Tibial nerve (tissue), 4 donors: ENCODE data around the gene TRIM6.

Source experiments
- EP300 ChIP-seq, 2 donors: sonication (generic); formaldehyde crosslinking; IDR thresholded peaks; one replicate each; pipeline ENCODE4 v1.6.1; 2017; ENCODE audit warnings: antibody characterized with exemption in 2 of 2, mild to moderate bottlenecking in 1 of 2
- POLR2A ChIP-seq, 2 donors: fragments of 450-650 bp; IDR thresholded peaks; one replicate each; pipeline ENCODE4 v1.6.1; 2017; ENCODE audit warnings: antibody characterized with exemption in 2 of 2, mild to moderate bottlenecking in 2 of 2, moderate library complexity in 2 of 2
- TF ChIP-seq, protein P1 (sequence below), 5 experiments: fragments of 200-600 bp in 3 of 5; fragments of 450-650 bp in 2 of 5; sonication (generic) in 3 of 5; IDR thresholded peaks; one replicate each; pipeline ENCODE4 v1.5.1; 2016 to 2019; ENCODE audit warnings: antibody characterized with exemption in 5 of 5, mild to moderate bottlenecking in 3 of 5, moderate library complexity in 2 of 5

DNA sequence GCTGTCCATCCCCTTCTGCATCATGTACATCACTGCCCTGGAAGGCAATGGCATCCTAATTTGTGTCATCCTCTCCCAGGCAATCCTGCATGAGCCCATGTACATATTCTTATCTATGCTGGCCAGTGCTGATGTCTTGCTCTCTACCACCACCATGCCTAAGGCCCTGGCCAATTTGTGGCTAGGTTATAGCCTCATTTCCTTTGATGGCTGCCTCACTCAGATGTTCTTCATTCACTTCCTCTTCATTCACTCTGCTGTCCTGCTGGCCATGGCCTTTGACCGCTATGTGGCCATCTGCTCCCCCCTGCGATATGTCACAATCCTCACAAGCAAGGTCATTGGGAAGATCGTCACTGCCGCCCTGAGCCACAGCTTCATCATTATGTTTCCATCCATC, 15.4 kb upstream of the TRIM6 start:
- TF ChIP-seq, protein P1, sequence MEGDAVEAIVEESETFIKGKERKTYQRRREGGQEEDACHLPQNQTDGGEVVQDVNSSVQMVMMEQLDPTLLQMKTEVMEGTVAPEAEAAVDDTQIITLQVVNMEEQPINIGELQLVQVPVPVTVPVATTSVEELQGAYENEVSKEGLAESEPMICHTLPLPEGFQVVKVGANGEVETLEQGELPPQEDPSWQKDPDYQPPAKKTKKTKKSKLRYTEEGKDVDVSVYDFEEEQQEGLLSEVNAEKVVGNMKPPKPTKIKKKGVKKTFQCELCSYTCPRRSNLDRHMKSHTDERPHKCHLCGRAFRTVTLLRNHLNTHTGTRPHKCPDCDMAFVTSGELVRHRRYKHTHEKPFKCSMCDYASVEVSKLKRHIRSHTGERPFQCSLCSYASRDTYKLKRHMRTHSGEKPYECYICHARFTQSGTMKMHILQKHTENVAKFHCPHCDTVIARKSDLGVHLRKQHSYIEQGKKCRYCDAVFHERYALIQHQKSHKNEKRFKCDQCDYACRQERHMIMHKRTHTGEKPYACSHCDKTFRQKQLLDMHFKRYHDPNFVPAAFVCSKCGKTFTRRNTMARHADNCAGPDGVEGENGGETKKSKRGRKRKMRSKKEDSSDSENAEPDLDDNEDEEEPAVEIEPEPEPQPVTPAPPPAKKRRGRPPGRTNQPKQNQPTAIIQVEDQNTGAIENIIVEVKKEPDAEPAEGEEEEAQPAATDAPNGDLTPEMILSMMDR (IDR thresholded peaks at IDR 0.05) = no peak
- TF ChIP-seq POLR2A (IDR thresholded peaks at IDR 0.05) = no peak
- TF ChIP-seq EP300 (IDR thresholded peaks at IDR 0.05) = no peak
